GM19397 (cell line): ENCODE measurements around the gene IFI30.

ENCODE experiments used
- ATAC-seq: cut with Tn5 transposase; IDR thresholded peaks from one replicate; pipeline ENCODE4 v1.9.1; 2021; ENCODE audit warnings: mild to moderate bottlenecking, moderate library complexity; ENCODE audit not compliant: unreplicated experiment

IFI30 gene

GRCh38 chr19:18170714-18171255 is 2.8 kb upstream of the IFI30 start:
- no peak for ATAC-seq

DNA sequence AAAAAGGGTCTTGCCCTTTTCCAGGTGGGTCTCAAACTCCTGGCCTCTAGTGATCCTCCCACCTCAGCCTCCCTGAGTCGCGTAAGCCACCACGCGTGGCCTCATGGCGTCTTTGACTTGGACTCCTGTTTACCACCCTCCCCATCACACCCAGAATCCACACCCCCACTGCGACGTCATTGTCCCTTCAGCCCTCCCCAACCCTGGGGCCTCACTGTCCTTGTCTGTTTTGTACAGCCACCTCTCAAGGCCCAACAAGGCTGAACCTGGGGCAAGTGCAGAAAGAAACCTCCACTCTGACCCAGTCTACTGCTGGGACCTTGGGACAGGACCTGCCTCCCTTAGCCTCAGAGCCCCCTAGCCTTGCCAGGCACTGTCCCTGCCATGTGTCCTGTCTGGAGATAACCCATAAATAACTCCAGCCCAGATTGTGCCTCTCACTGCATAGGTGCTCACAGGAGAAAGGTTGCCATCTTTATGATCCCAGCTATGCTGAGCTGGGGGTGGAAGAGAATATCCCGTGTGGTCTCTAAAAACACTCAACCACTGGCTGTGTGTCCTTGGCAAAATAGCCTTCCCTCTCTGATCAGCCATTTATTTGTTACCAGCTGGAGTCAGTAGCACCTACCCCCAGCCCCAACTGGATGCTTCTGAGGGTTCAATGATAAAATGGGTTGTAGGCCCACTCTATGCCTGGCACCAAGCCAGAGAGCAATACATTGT is 1.8 kb upstream of the IFI30 start:
- no peak for ATAC-seq

GRCh38 chr19:18172331-18173053 is 1.1 kb upstream of the IFI30 start:
- no peak for ATAC-seq

DNA sequence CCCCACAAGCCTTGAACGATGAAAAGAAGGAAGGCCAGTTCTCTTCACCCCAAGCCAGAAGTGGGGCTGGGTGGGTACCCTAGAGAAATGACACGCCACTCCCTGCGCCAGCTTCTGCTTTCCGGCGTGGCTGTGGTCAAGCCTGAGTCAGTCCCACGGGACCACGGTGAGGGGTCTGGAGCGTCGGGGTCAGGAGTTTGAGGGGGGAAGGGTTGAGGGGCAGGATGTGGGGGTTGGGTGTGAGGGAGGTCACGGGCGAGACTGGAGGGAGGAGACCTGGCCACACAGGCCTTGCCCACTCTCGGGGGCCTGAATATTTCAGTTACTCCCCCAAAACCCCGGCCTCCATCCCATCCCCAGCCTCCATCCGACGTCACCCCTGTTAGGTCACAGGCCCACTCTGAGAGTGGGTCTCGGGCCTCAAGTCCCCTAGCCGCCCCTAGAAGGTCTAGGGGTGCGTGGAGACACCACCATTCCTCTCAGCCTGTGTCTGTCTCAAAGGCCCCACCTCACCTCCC is 500 bp upstream of the IFI30 start:
- ATAC-seq = peak; percentile 6

DNA sequence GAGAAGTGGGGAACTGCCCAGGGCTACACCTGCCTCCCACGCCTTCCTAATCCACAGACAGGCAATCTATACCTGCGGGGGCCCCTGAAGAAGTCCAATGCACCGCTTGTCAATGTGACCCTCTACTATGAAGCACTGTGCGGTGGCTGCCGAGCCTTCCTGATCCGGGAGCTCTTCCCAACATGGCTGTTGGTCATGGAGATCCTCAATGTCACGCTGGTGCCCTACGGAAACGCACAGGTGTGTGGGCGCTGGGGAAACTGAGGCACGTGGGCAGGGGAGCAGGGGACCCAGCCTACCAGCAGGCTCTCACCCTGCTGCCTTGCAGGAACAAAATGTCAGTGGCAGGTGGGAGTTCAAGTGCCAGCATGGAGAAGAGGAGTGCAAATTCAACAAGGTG is 1.4 kb downstream of the IFI30 start:
- no peak for ATAC-seq

- no peak for ATAC-seq
These were observed 3.0 kb downstream of the IFI30 start for GRCh38 chr19:18176367-18177310.

- no peak for ATAC-seq
These were observed 6.3 kb downstream of the IFI30 start for GRCh38 chr19:18179957-18180356.

DNA sequence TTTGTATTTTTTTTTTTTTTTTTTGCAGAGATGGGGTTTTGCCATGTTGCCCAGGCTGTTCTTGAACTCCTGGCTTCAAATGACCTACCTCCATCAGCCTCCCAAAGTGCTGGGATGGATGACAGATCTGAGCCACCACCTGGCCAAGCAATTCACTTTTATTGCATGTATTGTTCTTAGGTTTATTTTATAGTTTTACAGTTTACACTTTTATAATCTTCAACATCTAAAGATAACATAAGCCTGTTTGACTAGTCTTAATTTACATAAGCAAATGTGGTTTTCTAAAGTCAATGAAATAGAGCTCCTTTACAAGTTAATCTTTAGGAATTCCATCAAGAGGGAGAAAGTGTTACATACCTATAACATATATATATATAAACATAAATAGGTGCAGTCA is 9.9 kb downstream of the IFI30 start:
- no peak for ATAC-seq

DNA sequence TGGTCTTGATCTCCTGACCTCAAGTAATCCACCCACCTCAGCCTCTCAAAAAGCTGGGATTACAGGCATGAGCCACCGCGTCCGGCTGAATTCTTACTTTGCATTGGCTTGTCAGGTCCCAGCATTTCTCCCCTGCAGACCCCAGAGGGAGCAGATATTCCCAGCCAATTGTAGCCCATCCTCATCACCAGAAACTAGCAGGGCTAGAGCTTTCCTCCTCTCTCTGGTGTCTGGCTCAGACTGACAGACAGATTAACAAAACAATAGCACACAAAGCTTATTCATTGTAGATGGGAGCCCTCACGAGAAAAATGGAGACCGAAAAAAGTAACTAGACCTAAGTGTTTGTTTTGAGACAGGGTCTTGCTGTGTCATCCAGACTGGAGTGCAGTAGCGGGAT is 11.9 kb downstream of the IFI30 start:
- ATAC-seq = no peak

GRCh38 chr19:18190278-18190677 is 16.7 kb downstream of the IFI30 start:
- ATAC-seq = no peak

GRCh38 chr19:18191640-18192062 is 18.0 kb downstream of the IFI30 start:
- no peak for ATAC-seq

GRCh38 chr19:18192673-18193387 is 19.2 kb downstream of the IFI30 start, which contains the start of gene MPV17L2:
Gene MPV17L2, plus strand, starts transcription at chr19:18193218. Its CDS starts 64 bp downstream, at chr19:18193282.
- peak; percentile 85 for ATAC-seq

GRCh38 chr19:18193388-18194180 is 20.0 kb downstream of the IFI30 start:
- ATAC-seq = no peak

DNA sequence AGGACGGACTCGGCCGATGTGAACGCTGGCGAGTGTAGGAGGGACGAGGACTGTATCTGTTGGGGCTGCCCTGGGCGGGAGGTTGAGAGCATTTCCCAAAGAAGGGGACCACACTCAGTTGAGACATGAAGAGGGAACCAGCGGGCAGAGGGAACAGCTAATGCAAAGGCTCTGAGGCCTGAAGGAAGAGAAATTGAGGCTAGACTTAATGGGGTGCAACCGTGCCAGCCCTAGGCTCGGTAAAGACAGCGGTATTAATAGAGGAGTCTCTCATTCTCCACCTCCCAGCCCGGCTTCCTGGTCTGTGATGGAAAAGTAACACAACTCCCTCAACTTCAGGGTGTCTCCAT is 20.5 kb downstream of the IFI30 start:
- ATAC-seq = no peak

GRCh38 chr19:18194554-18195238 is 21.1 kb downstream of the IFI30 start:
- ATAC-seq = no peak

- no peak for ATAC-seq
These were observed 22.9 kb downstream of the IFI30 start for GRCh38 chr19:18196511-18196845.

DNA sequence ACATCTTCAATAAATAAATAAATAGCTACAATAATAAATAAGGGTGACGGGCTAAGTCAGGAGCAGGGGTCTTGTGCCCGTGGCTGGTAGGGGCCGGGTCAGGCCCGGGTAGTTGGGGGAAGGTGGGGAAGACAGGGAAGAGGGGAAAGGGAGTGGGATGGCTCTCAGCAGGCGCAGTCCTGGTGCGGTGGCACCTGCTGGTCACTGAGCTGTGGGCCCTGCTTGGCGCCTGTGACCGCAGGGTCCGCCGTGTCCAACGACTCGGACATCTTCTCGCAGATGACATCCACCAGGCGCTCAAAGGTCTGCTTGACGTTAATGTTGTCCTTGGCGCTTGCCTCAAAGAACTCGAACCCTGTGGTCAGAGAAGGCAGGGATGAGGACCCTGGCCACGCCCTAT is 23.7 kb downstream of the IFI30 start:
- ATAC-seq = no peak

DNA sequence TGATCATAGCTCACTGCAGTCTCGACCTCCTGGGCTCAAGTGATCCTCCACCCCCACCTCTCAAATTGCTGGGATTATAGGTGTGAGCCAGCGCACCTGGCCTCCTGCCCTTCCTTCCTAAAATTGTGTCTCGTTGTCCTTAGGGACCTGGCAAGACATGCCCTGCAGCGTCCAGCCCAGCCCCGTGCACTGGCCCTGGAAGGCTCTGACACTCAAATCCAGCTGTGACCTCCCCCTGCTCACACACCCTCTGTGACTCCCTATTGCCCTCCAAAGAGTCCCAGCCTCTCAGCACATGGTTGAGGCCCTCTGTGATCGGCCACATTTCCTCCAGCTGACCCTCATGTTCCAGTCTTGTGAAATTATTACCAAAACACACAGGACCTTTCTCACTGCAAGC is 24.3 kb downstream of the IFI30 start:
- no peak for ATAC-seq

GRCh38 chr19:18198374-18198773 is 24.8 kb downstream of the IFI30 start:
- ATAC-seq = no peak
